COLO668 (cell line): Measurements from ENCODE around the gene FEZF1.
"Not testable (repeated sequence)": the region's sequence is repeated elsewhere in the genome, so short reads cannot be mapped to it uniquely, and the experiment has no call there.

ENCODE experiments used
- DNase-seq: peaks from one replicate; lab custom pipeline; 2025; ENCODE audit not compliant: unreplicated experiment; lab: John Stamatoyannopoulos, UW

Gene FEZF1

DNA sequence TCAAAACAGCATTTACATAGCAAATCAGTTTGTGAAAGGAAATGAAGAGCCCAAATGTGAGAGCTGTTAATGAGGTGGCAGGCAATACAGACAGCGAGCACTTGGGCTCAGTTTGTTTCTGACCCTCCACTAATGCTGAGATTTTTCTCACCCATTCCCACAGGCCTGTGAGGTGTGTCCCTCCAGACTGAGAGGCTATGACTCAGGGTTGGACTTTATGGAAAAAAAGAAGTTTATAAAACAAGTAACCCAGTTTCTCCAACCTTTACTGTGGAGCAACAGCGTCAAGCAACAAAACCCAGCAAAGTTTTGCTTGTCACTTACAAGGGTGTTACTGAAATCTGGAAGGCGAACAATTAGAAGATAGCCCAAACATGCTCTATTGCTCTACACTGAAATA lies 4.9 kb upstream of the FEZF1 start:
- no peak for DNase-seq

DNA sequence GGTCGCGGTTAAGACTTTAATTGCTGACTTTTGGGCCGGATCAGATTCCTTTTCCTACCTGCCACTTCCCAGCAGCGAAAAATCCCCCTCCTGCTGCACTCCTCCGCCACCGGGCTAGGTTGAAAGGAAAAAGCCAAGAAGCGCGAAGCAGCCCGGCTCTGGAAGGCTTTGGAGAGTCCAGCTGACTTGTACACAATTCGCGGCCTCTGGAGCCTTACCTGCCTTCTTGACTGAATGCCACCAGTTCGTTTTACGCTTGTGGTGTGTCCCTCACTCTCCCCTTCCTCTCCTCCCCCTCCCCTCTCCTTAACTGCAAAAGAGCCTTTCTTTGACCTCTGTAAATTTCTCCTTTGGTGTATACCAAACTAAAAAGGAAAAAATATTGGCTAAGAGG lies 2.7 kb upstream of the FEZF1 start:
- no peak for DNase-seq

DNA sequence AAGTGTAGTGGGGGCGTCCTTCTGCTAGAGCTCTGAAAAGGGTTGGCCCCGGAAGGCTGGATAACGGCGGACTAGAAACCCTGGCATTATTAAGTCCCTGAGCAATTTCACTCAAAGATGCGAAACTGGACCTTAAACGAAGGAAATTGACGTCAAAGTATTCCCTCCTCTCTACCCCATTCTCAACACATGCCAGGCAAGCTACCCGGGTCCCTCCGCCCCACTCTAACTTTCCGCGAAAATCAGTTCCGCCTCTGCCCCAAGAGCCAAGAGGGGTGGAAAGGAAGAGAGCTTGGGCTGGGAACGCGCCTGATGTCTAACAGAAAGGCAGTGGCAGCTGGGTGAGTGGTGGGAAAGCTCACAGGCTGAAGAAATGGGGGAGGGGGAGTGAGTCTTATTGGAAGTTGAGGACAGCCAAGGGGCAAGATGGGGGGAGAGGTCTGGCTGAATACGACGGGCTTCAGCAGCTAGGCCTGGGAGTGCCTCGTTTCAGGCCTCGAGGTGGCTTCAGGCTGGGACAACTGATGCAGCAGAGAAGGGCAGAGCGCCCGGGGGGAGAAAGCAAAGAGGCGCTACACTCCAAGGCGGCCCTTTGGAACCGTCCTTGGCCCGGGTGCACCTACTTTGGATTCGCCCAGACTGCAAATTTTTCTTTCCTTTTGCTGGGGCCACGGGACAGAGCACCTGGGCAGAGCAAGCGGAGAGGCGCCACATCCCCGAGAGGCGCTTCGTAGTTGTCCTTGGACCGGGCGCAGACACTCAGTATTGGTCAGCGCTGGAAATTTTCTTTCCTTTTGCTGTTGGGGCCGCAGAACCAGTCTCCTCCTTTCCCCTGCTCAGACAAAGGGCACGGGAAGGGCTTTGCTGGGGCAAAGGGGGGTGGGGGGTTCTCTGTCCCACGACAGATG lies 2.0 kb upstream of the FEZF1 start:
- no peak for DNase-seq

DNA sequence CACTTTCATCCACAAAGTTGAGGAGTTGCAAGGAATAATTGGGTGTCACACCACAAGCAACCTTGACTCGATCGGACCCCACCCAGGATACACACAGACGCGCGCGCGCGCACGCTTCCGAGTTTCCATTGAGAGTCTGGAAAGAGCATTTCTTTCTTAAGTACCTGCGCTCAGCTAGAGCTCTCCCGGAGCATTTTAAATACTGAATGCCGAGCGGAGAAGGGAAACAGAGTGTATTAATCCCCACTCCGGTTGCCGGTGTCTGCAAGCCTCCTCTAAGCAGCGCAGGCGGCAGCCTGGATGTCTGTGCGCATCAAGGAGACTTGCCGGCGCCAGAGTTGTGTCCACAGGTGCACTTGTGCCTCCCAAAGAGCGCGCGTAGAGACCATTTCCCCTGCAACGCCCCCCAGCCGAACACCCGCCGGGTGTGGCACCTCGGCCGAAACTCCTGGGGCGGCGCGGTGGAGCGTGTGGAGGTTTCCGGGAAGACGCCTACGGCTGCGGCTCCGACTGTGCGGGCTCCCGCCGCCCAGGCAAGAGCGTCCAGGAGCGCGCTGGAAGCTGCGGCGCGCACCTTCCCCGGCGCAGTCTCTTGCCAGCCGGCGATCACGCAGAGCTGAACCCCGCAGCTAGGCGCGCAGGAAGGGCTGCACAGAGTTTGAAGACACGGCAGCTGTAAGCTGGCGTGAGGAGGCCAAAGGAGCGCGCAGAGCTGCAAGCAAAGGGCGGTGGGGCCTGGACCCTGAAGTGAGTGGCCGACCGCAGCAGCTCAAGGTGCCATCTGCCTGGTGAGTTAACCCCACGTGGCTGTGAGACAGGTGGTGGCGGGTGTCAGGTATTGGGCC lies 1.1 kb upstream of the FEZF1 start:
- peak; percentile 71 for DNase-seq

DNA sequence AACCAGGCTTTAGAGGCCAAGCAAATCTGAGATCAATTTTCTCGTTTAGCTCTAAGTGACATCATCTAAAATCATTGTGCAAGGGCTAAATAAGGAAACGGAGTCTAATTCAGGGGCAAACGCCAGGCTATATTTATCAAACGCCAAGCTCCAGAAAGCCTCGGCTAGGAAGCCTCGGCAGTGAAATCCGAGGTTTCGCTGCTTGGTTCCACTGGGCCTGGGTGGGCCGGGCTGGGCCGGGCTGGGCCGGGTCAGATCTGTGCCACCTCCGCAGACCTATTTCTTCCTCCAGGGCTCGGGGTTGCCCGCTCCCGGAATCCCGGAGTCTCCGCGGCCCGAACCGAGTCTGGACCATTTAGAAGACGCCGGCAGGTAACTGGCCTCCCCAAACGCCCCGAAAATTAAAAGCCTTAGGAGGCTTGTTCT lies 459 bp upstream of the FEZF1 start:
- no peak for DNase-seq

DNA sequence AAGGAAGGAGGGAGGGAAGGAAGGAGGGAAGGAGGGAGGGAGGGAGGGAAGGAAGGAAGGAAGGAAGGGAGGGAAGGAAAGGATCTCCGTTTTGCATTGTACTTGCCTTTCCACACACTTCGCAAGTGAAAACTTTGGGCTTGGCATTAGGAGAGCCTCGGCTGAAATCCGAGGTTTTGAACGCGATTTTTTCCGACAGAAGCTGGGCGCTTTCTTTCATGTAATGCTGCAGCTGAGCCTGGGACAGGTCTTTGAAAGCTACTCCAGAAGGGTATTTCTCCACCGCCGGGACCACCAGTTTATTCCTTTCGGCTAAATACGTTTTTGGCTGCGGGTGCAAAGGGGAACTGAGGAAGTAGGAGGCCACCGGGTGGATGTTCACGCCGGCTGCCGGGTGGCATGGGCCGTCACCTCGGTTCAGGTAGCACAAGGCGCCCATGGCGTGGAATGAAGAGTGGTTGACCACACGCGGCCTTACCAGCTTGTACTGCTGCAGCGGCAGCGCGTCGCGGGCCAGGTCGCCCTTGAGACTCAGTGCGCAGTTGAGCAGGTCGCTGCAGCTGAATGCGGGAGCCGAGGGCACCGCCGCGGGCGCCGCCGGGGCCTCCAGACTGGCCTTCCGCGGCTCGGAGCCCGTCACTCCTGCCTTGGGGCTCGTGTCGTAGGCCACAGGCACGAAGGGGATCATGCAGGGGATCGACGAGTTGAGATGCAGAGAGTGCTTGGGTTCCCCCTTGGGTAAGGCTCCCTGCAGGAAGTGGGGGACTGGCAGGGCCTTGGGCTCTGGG lies 825 bp downstream of the FEZF1 start:
- DNase-seq = peak; percentile 67

DNA sequence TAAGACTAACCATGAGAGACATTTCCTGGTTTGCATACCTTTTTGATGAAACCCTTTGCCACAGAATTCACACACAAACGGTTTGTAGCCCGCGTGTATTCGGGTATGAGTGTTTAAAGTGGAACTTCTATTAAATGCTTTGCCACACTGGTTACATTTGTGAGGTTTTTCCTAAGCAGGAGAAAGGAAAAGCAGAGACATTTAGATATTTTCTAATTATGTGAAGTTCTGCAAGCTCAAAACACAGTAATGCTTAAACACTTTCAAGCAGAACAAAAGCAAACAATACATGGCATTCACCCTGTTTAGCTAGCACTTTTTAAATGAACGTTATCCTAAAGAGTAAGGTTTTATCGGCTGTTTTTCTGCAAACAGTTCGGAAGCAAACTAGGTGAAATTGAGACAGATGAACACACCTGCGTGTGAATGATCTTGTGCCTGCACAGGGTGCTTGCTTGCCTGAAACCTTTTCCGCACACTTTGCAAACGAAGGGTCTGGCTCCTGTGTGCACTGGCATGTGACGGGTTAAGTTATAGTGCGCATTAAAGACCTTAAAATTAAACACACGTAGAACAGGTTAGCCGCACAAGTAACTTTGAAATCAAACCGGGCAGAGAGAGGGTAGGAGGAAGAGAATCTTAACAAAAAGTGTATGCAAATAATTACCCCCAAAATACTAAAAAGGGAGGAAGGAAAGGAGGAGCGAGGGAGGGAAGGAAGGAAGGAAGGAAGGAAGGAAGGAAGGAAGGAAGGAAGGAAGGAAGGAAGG lies 1.6 kb downstream of the FEZF1 start:
- DNase-seq = no peak

DNA sequence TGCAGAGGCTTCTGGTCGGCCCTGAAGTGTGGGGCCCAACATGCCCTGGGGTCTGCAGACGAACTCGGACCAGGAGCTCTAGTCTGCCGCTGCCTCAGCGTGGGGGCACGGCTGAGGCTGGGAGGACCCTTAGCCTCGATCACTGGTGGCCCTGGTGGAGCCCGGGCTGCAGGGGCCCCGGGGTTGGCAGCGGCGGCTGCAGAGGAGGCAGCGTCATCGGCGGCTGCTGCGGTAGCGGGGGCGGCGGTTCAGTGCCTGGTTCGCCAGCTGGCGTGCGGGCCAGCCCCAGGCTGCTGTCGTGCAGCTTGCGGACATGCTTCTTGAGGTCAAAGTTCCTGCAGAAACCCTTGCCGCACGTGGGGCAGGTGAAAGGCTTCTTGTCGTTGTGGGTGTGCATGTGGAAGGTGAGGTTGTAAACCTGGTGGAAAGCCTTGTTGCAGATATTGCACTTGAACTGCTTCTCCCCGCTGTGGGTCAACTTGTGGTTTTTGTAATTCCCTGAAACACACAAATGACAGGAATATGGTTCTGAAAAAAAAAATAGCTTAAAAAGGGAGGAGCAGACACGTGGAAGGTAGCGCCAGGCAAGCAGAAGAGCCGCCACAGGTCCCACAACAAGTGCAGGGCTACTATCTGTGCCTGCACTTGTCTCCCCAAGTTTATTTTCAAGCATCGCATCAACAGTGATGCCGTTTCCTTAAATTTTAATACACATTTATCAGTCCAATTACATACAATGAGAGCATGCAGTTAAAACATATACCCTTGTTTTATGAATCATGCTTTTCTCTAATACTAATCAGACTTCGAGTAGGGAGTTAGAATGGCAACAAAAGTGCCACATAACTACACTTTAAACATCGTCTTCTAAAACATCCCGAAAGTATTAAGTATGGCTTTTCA lies 2.4 kb downstream of the FEZF1 start:
- no peak for DNase-seq

DNA sequence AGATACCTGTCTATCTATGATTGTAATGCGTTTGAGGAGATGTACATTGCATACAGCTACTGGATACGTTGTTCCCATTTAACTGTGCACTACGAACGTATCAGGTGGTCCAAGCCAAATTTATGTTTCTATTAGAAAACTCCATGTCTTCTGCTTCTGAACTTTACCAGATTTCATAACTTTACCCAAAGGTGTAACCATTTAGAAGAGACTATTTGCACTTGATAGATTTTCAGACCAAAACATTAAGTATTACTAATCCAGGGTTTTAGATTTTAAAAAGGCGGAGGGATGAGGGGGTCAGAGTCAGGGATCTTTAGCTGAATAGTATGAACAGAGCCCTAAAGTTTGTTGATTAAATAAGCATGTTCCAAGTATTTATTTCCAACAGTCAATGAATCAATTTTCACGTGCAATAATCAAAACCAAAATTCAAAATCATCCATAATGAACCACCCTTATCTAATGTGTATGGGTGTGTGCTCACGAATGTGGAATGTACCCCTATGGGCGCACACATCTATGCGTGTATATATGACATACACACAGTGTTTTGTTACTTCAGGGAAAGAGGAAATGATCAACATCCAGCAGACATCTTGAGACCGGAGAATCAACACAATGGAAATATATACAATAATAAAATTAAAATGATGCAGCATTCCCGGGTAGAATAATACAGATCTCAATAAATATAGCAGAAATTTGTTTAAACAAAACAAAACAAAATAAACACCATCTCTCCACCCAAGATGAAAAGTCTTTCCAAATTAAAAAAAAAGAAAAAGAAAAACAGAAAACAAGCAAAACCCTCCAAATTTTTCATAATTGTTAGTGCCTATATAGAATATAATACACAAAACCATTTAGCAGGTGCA lies 3.4 kb downstream of the FEZF1 start:
- no peak for DNase-seq

DNA sequence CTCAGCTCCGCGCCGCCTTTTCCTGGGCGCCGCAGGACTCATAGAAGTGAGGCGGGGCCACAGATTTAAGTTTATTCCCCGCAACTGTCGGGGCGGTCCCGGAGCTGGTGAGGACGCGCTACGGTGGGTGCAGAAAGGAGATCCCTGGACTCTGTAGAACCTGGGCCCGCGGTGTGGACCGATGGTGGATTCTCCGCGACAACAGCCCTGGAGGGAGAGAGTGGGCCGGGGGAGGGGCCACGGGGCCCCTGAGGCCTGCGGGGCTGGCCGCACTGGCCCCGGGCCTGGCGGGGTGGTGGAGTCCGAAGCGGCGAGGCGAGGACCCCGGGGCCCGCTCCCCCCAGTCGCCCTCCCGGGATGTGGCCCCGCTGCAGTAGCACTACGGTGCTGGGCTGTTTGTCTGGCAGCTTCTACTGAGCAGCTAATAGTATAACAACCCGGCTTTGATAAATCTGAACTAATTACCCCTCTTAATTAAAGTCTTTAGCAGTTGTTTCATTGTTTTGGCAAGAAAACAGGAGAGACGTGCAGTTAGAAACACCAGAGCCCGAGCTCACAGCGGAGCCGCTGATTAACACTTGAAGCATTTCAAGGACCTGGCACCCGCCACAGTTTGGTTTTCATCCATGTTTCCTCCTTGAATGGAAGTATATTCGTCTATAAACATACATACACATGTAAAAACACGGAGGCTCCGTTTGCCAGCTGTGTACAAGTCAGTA lies 4.2 kb downstream of the FEZF1 start:
- DNase-seq = no peak

DNA sequence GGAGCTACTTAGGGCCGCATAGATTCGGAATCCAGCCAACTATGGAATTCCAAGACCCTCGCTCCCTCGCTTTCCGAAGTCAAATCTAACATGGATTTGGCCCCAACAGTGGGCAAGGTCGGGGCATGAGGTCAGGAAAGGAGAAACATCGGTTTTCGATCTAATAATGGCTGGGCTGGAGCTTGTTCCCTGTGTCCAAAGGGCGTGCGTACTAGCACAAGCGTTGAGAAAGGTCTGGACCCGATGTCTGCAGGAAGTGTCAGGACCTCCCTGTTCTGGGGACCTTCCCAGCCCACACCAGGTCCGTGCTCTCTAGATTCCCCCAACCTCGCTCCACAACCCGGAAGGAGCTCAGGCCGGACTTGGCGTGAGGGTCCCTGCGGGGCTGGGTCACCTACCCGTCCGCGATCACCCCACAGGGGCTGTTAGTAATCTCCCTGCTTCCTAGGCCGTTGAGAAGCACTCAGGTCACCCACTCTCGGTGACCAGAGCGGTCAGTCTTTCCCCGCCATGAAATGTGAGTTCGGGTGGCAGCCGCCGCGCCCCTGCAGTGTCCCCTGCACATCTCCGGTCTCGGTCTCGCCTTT lies 4.8 kb downstream of the FEZF1 start:
- no peak for DNase-seq

DNA sequence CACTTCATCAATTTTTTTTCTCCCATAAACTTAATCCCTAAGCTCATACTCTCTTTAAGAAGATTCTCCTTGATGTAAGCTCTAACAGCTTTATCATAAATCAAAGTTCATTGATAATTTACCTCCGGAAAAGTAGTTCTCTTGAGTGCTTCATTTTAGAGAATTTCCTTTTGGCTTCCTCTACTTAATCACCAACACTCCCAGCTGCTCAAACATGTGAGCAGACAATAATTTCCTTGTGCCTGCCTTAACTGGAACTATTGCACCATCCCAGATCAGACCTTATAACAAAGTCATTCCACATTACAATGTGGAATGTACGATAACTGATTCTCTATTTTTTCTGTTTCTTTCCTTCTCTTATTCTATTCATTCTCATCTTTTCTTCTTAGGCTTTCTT lies 5.9 kb downstream of the FEZF1 start:
- no peak for DNase-seq

DNA sequence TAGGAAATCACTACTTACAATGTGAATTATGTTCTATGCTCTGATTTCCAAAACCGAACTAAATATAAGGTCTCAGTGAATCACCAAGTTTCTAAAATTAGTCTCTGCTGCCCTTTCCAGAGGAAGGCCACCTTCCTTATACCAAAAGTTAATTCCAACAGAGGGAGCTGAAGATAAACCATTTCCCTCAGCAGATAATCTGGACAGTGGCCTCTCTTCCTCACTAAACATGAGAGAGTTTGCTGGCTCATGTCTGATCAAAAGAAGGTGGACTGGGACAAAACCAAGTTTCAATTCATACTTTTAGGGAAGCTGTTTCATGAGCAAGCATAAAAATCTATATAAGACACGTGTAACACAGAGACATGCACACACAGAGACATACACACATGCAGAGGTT lies 6.4 kb downstream of the FEZF1 start:
- DNase-seq = no peak

DNA sequence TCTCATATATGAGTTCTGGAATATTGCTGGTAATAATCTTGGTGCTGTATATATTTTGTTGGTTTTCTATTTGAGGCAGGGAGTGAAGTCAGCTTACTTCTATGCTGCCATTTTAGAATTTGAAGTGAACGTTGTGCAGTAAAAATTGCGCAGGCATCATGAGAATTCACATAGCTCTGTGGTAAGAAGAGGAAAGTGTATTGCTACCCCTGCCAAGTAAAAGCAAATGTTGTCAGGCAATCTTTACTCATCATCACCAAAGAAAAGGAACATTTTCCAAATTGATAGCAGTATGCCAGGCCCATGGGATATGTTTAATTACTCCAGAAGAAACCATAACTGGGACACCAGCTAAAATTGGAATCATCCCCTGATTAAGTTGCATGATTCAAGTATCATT lies 13.4 kb downstream of the FEZF1 start:
- no peak for DNase-seq

DNA sequence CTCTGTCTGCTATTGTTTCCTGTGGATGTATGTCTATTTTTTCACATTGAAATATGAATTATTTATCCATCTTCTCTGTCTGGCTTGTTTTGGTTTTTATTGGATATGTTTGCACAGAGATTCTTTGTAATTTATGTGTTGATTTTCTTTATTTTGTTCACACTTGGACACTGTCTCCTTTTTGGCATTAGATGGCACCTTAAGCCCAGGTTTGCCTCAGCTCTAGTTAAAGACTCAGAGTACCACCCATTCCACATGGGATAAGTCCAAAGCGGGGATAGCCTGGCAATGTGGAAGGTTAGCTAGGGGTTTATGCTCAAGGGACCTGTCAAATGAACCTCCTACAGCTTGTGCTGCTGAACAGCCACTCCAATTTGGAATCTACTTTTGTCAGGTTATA lies 14.1 kb downstream of the FEZF1 start:
- DNase-seq = no peak

DNA sequence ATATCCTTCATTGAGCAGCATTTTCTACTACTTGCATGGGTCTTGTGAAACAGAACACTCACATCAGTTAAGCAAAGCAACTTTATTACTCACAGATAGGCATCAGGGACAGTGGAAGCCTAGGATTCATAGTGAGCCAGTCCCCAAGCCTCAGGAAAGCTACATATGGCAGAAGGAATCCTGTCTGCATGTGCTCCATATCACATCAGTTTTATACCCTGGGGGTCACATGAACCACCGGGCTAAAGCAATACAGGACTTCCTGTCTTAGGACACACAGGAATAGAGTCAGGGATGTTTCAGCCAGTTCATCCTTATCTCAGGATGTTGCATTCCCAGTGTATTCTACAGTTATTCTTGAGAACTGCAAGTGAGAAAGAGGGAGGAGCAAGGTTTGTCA lies 15.1 kb downstream of the FEZF1 start:
- DNase-seq = no peak

DNA sequence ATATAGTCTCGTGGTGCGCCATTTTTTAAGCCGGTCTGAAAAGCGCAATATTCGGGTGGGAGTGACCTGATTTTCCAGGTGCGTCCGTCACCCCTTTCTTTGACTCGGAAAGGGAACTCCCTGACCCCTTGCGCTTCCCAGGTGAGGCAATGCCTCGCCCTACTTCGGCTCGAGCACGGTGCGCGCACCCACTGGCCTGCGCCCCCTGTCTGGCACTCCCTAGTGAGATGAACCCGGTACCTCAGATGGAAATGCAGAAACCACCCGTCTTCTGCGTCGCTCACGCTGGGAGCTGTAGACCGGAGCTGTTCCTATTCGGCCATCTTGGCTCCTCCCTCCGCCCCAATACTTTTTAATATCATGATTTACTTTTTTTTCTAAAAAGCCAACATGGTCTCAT lies 19.9 kb downstream of the FEZF1 start:
- DNase-seq = not testable (repeated sequence)

DNA sequence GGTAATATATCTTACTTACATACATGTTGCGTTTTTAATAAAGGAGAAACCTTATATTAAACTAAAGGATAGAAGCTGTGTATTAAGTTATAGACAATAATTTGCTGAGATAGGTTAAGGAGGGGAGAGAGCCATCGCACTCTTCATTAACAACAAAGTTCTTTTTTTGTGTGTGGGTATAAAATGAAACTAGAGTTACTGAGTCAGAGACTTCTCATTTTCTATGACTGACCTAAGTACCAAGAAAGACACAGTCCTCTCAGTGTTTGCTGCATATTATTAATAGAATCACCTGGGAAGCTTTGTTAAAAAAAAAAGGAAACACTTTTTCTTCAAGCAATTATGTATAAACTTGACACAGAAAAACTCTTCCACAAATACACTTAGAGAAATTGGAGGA lies 31.4 kb downstream of the FEZF1 start:
- DNase-seq = no peak
